ENCODE measurements around the gene LMO2. TPM values are rescaled to one million over a fixed set of nuclear protein-coding genes. Genes with fewer than 3 reads are reported as not detected.

The LMO2 gene
- total RNA-seq, 4 donors from 2014 or later, result 10.4 to 23.9 (median 19.6) TPM

DNA sequence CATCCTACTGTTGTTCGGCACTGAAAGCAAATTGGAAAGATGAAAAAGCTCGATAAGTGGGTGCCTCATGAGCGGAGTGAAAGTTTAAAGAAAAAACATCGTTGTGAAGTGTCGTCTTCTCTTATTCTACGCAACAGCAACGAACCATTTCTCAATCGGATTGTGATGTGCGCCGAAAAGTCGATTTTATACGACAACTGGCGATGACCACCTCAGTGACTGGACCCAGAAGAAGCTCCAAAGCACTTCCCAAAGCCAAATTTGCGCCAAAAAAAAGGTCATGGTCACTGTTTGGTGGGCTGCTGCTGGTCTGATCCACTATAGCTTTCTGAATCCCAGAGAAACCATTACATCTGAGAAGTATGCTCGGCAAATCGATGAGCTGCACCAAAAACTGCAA, 59.2 kb downstream of the LMO2 start:
- TF ChIP-seq, protein P1, sequence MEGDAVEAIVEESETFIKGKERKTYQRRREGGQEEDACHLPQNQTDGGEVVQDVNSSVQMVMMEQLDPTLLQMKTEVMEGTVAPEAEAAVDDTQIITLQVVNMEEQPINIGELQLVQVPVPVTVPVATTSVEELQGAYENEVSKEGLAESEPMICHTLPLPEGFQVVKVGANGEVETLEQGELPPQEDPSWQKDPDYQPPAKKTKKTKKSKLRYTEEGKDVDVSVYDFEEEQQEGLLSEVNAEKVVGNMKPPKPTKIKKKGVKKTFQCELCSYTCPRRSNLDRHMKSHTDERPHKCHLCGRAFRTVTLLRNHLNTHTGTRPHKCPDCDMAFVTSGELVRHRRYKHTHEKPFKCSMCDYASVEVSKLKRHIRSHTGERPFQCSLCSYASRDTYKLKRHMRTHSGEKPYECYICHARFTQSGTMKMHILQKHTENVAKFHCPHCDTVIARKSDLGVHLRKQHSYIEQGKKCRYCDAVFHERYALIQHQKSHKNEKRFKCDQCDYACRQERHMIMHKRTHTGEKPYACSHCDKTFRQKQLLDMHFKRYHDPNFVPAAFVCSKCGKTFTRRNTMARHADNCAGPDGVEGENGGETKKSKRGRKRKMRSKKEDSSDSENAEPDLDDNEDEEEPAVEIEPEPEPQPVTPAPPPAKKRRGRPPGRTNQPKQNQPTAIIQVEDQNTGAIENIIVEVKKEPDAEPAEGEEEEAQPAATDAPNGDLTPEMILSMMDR (IDR thresholded peaks at IDR 0.05; ENCODE audit: low read depth), result no peak

DNA sequence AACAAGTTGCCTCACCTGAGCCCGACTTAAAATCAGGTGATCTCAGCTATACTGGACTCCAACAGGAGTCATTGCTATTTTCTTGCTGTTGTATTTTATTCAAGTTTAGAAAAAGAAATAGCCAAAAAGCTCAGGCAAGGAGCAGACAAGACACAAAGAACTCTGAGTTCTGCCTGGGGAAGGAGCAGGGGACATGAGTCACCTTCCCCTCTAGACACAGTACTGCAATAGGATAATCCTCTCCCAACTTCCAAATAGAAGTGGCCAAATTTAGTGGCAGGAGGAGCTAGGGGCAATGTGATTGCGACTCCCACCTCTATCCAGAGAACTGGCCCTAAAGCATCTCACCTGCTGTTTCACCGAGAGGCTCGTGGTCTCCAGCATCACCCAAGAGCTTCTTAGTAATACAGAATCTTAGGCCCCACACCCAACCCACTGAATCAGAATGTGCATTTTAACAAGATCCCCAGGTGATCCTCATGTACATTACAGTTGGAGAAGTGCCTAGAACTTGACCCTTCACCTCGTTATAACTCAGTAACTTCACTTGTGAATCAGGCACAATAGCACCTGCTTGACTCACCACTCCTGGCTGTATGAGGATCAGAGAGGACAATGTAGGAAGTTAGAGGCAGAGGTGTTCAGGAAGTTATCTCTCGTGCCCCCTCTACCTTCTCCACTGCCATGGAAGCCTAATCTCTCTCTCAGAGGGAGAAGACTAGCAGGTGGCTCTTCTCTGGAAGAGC, 60.8 kb downstream of the LMO2 start:
- TF ChIP-seq, protein P1 (IDR thresholded peaks at IDR 0.05; ENCODE audit: low read depth), result no peak

DNA sequence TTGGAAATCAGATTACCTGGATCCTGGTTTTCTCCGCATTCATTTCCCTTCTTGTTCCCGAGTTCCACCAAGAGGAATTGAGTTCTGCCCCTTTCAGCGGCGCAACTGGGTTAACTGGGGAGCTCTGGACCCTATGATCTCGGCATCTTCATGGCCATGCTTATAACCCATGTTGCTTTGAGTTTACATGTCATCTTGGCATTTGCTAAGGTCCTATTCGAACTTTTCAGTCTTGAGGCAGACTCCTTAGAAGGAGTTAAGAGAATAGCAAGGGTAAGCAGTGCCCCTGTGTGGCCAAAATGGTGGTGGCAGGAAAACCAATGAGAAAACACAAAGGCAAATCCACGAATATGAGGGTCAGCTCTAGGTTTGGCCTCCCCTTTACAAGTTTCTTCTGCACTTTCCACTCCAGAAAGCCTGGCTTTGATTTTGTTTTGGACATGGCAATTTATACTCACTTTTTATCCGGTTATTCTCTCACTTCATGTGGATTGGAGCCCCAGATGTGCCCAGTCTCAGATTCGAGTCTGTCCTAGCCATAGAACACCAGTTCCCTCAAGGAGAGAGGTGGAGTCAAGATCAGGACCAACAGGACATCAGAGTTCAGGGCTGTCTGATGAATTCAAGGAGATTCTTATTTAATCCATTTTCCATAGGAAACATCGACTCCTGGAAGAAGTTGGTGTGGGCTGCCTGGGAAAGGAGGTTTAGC, 62.3 kb downstream of the LMO2 start:
- TF ChIP-seq, protein P1 (IDR thresholded peaks at IDR 0.05; ENCODE audit: low read depth), result no peak

DNA sequence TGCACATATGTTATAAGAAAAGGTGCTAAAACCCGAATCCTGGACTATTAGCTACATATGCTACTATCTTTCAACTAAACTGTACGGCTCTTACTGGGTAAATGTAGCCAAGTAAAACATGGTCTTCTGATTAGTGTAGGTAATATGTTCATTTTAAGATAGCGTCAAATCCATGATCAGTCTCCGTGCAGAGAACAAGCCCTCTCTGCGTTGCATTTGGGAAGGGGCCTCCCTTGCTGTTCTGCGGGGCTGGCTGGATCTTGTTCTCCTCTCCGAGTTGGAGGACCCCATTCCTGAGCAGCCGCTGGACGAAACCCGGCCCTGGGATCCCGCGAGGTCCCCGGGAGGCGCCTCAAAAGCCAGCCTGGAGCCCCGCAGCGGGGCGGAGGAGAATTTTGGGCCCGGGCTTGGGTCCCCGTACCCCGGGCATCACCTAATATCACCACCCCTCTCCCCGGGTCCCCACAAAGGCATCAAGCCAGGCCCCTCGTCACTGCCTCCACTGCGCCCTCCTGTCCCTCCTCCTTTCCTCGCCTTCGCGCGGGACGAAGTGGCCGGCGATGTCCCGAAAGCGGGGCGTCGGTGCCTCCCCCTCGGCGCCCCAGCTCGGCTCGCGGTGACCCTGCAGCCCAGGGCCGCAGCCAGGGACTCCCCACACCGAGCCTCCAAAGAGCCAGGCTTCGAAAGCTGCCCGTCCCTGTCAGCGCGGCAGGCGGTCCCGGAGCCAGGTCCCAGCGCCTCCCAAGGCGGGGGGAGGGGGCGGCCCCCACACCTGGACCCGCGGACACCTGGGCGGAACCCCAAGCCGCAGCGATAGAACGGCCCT, 63.1 kb downstream of the LMO2 start:
- TF ChIP-seq, protein P1 (IDR thresholded peaks at IDR 0.05; ENCODE audit: low read depth), result no peak

DNA sequence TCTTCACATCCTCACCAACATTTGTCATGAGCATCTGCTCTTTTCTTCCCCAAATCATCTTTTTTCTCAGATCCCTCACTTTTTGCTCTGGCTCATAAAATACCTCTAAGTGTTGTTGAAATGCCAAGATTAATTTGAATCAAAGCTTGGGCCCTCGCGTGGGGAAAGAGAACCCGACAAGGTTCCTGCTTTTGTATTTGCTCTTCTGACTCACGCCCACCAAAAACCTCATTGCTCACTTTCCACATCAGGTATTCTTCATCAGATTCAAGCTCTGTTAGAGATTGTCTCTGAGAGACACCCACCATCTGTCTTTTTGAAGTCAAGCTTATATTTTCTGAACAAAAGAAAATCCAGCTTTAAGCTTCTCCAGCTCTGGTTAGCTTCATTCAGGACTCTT, 64.7 kb downstream of the LMO2 start:
- TF ChIP-seq, protein P1 (IDR thresholded peaks at IDR 0.05; ENCODE audit: low read depth), result no peak

DNA sequence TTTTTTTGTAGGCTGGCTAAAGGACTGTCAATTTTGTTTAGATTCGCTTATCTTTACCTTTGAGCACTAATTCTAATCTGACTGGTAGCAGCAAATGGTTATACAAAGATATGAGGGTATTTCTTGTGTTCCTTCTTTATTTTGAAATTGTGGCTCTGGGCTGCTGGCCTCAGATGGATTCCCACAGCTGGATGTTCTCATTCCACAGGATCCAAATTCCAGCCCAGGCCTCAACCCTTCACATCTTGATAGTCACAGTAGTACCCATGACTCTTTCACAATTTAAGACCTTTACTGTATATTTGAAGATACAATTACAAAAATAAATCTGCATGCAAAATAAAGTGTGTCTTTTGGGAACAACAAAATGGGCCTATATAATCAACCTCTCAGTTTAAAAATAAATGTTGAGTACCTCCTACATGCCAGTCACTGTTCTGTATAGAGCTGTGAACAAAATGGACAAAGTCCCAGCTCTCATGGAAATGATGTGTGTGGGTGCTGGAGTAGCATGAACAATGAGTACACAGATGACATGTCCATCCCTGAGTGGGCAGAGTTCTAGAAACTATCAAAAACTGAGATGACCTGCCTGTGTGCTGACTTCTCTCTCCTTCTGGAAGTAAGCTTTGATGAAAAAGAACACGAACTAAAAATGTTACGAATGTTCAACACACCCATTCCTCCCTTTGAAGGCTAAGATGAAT, 65.9 kb downstream of the LMO2 start:
- TF ChIP-seq, protein P1 (IDR thresholded peaks at IDR 0.05; ENCODE audit: low read depth), result no peak

Data from subcutaneous adipose tissue (tissue), 4 donors.